Panc1 (cell line): ENCODE measurements around the gene NFU1. TPM values are rescaled to one million over a fixed set of nuclear protein-coding genes. Genes with fewer than 3 reads are reported as not detected.
A peak's percentile ranks its signal among the peaks of the same experiment; 100 is the strongest.

Source experiments
- ATAC-seq: fragments of 200-7000 bp; cut with Tn5 transposase; 2 replicates; pipeline ENCODE4 v1.9.1; 2020; ENCODE audit warnings: mild to moderate bottlenecking, moderate library complexity
- BruUV-seq: library from RNA; stranded (reverse); fragments of 400-500 nt; replicated peaks from 2 replicates; lab custom pipeline; 2021; lab: Mats Ljungman, UMichigan
- CTCF ChIA-PET: fragments of 300-600 bp; sonication (Branson Sonifier 250); formaldehyde crosslinking; loops from one replicate; lab custom pipeline; 2022; ENCODE audit warnings: antibody characterized with exemption; lab: Charles Lee
- POLR2A ChIA-PET: fragments of 300-600 bp; sonication (Branson Sonifier 250); formaldehyde crosslinking; loops from one replicate; lab custom pipeline; 2022; ENCODE audit warnings: antibody characterized with exemption; lab: Charles Lee
- DNase-seq: peaks from one replicate; pipeline ENCODE4 v3.0.0-alpha.2; 2010; ENCODE audit warnings: low read depth, low spot score
- H3K27ac ChIP-seq: 2 replicates; pipeline ENCODE4 v1.5.1; 2011; ENCODE audit warnings: mild to moderate bottlenecking, low read length, inconsistent platforms
- H3K27me3 ChIP-seq: fragments of 200-500 bp; sonication (Bioruptor generic); 2 replicates; pipeline ENCODE4 v1.6.0; 2014; ENCODE audit warnings: low read length, inconsistent platforms; ENCODE audit not compliant: control insufficient read depth, insufficient read depth
- H3K36me3 ChIP-seq: fragments of 200-500 bp; sonication (Bioruptor generic); 2 replicates; pipeline ENCODE4 v1.5.1; 2014; ENCODE audit warnings: inconsistent platforms, mild to moderate bottlenecking, low read length, moderate library complexity; ENCODE audit not compliant: control insufficient read depth, insufficient read depth
- H3K4me1 ChIP-seq: 2 replicates; pipeline ENCODE4 v1.5.1; 2011; ENCODE audit warnings: inconsistent platforms, mild to moderate bottlenecking, low read length, moderate library complexity; ENCODE audit not compliant: control insufficient read depth, insufficient read depth
- H3K4me3 ChIP-seq, 2 experiments: 2 replicates each; pipeline ENCODE4 v1.5.1; 2011 to 2012; ENCODE audit warnings: low read depth in 2 of 2, low read length in 2 of 2, mild to moderate bottlenecking in 2 of 2, inconsistent platforms in 1 of 2, moderate library complexity in 1 of 2
- H3K9me3 ChIP-seq: fragments of 200-500 bp; sonication (Bioruptor generic); 2 replicates; pipeline ENCODE4 v1.5.1; 2014; ENCODE audit warnings: low read depth, mild to moderate bottlenecking, inconsistent platforms, low read length, moderate library complexity; ENCODE audit not compliant: control insufficient read depth, insufficient read depth
- POLR2AphosphoS5 ChIP-seq: IDR thresholded peaks from 2 replicates; pipeline ENCODE4 v1.6.1; 2012; ENCODE audit warnings: mild to moderate bottlenecking, low read depth, low read length, moderate library complexity
- SIN3A ChIP-seq: IDR thresholded peaks from 2 replicates; pipeline ENCODE4 v1.6.1; 2012; ENCODE audit warnings: low read depth, mild to moderate bottlenecking, low read length, moderate library complexity, borderline replicate concordance; ENCODE audit not compliant: insufficient read depth
- TCF7L2 ChIP-seq: IDR thresholded peaks from 2 replicates; pipeline ENCODE4 v1.6.1; 2011; ENCODE audit warnings: mild to moderate bottlenecking, low read depth, low read length, inconsistent platforms
- in situ Hi-C: cut with HindIII; loops from 2 replicates; pipeline ENCODE4 v1.10.0; 2016; ENCODE audit warnings: low sequenced_read_pairs, low pct_unique_long_range_greater_than_20kb
- intact Hi-C: fragments of 100-400 bp; cut with micrococcal nuclease; formaldehyde crosslinking; loops from one replicate; pipeline ENCODE4 v1.10.0; 2022; ENCODE audit not compliant: unreplicated experiment
- total RNA-seq: library from RNA; stranded (reverse); gene quantifications from one replicate; pipeline ENCODE4 v1.2.1, GENCODE V29; 2021; ENCODE audit not compliant: unreplicated experiment
- TF ChIP-seq, protein P1 (sequence below), 2 experiments: IDR thresholded peaks; 2 replicates each; pipeline ENCODE4 v1.6.1; 2011 to 2012; ENCODE audit warnings: low read depth in 2 of 2, control low read depth in 1 of 2, low read length in 1 of 2, mild to moderate bottlenecking in 1 of 2, moderate library complexity in 1 of 2; ENCODE audit not compliant: insufficient read depth in 1 of 2
- TF ChIP-seq, protein P2 (sequence below): fragments of 450-650 bp; IDR thresholded peaks from 2 replicates; pipeline ENCODE4 v1.5.1; 2017; ENCODE audit warnings: mild to moderate bottlenecking

The NFU1 gene
- total RNA-seq, 1 experiment from 2014 or later: 42.9 TPM

DNA sequence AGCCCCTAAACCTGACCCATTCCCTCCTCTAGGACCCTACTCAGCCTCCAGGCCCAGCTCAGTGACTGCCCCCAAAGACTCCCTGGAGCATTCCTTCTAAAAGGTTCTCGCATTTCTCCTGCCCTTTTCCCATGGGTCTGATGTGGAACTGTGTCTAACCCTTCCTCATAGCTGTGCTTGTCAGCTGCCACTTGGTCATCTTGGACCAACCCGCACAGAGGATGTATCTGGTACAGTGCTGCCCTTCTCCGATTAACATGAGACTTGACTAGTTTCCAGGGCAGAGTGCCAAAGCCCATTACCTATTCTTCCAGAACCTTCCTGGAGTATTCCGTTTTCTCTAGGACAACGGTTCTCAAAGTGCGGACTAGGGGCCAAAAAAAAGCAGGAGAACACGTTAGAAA is 518 bp upstream of the NFU1 start:
- ATAC-seq: peak; percentile 43
- no peaks in the 10 kb centered on the region for H3K9me3 ChIP-seq
- POLR2A ChIA-PET: interaction anchor here (0.6 kb wide), 1 partner anchor 20 kb away, joined by 4 read pairs; no protein-coding TSS in a partner anchor
- intact Hi-C loops: no loop called here
- TF ChIP-seq TCF7L2 (no peak), SIN3A (no peak), POLR2AphosphoS5 (no peak)
- TF ChIP-seq, protein P1, sequence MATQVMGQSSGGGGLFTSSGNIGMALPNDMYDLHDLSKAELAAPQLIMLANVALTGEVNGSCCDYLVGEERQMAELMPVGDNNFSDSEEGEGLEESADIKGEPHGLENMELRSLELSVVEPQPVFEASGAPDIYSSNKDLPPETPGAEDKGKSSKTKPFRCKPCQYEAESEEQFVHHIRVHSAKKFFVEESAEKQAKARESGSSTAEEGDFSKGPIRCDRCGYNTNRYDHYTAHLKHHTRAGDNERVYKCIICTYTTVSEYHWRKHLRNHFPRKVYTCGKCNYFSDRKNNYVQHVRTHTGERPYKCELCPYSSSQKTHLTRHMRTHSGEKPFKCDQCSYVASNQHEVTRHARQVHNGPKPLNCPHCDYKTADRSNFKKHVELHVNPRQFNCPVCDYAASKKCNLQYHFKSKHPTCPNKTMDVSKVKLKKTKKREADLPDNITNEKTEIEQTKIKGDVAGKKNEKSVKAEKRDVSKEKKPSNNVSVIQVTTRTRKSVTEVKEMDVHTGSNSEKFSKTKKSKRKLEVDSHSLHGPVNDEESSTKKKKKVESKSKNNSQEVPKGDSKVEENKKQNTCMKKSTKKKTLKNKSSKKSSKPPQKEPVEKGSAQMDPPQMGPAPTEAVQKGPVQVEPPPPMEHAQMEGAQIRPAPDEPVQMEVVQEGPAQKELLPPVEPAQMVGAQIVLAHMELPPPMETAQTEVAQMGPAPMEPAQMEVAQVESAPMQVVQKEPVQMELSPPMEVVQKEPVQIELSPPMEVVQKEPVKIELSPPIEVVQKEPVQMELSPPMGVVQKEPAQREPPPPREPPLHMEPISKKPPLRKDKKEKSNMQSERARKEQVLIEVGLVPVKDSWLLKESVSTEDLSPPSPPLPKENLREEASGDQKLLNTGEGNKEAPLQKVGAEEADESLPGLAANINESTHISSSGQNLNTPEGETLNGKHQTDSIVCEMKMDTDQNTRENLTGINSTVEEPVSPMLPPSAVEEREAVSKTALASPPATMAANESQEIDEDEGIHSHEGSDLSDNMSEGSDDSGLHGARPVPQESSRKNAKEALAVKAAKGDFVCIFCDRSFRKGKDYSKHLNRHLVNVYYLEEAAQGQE (IDR thresholded peaks at IDR 0.05; ENCODE audit: insufficient read depth in 1 of 2, low read depth in 2 of 2, low read length in 1 of 2): no peak
- TF ChIP-seq, protein P2, sequence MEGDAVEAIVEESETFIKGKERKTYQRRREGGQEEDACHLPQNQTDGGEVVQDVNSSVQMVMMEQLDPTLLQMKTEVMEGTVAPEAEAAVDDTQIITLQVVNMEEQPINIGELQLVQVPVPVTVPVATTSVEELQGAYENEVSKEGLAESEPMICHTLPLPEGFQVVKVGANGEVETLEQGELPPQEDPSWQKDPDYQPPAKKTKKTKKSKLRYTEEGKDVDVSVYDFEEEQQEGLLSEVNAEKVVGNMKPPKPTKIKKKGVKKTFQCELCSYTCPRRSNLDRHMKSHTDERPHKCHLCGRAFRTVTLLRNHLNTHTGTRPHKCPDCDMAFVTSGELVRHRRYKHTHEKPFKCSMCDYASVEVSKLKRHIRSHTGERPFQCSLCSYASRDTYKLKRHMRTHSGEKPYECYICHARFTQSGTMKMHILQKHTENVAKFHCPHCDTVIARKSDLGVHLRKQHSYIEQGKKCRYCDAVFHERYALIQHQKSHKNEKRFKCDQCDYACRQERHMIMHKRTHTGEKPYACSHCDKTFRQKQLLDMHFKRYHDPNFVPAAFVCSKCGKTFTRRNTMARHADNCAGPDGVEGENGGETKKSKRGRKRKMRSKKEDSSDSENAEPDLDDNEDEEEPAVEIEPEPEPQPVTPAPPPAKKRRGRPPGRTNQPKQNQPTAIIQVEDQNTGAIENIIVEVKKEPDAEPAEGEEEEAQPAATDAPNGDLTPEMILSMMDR: no peak
- H3K27me3 ChIP-seq: no peaks in the 10 kb centered on the region
- H3K27ac ChIP-seq: peak overlapping the region; percentile 98
- peak overlapping the region; percentile 92 for H3K4me3 ChIP-seq
- no TSS peak for BruUV-seq
- DNase-seq: no peak
- peaks cover 13% of the 10 kb centered on the region for H3K4me1 ChIP-seq
- H3K36me3 ChIP-seq: no peaks in the 10 kb centered on the region; the same call in 1 of the 2 replicates
- in situ Hi-C loops: no loop called here
- CTCF ChIA-PET: interaction anchor here (0.9 kb wide), 1 partner anchor 109 kb away, joined by 3 read pairs; no protein-coding TSS in a partner anchor

GRCh38 chr2:69436596-69436937 is 668 bp downstream of the NFU1 start:
- no peaks in the 10 kb centered on the region for H3K9me3 ChIP-seq
- H3K27me3 ChIP-seq: no peaks in the 10 kb centered on the region
- no TSS peak for BruUV-seq
- CTCF ChIA-PET: interaction anchor here (0.9 kb wide), 1 partner anchor 289 kb away, joined by 3 read pairs; no protein-coding TSS in a partner anchor
- peak overlapping the region; percentile 92 for H3K4me3 ChIP-seq
- DNase-seq: peak; percentile 15
- H3K27ac ChIP-seq: peak overlapping the region; percentile 98
- POLR2A ChIA-PET: no interaction called here
- H3K36me3 ChIP-seq: no peaks in the 10 kb centered on the region; the same call in none of the 2 replicates
- peaks cover 13% of the 10 kb centered on the region for H3K4me1 ChIP-seq
- in situ Hi-C loops: no loop called here
- intact Hi-C loops: no loop called here
- TF ChIP-seq SIN3A (no peak), POLR2AphosphoS5 (no peak), TCF7L2 (no peak)
- TF ChIP-seq, protein P1 (IDR thresholded peaks at IDR 0.05; ENCODE audit: insufficient read depth in 1 of 2, low read depth in 2 of 2, low read length in 1 of 2): no peak
- TF ChIP-seq, protein P2: no peak
- no peak for ATAC-seq
